CD4-positive, alpha-beta T cell treated with Interleukin-4 for 4 hours (primary cell): ENCODE measurements around the gene RHBDL1.

ENCODE experiments used
- DNase-seq: peaks from one replicate; pipeline ENCODE4 v3.0.0-alpha.2; 2020

RHBDL1 gene

GRCh38 chr16:674968-675883, at the start of gene RHBDL1:
Gene RHBDL1, plus strand, starts transcription at chr16:675671. Its CDS starts 120 bp downstream, at chr16:675791.
- no peak for DNase-seq

GRCh38 chr16:625977-626765, 49.3 kb upstream of the RHBDL1 start:
- DNase-seq = no peak

- no peak for DNase-seq
Measured at GRCh38 chr16:626787-627453, 48.6 kb upstream of the RHBDL1 start.

GRCh38 chr16:627454-628239, 47.8 kb upstream of the RHBDL1 start:
- DNase-seq = no peak

- no peak for DNase-seq
Measured at GRCh38 chr16:628321-629061, 47.0 kb upstream of the RHBDL1 start.

- DNase-seq = no peak
Measured at GRCh38 chr16:629185-629832, 46.2 kb upstream of the RHBDL1 start.

- no peak for DNase-seq
Measured at GRCh38 chr16:629833-630248, 45.6 kb upstream of the RHBDL1 start.

GRCh38 chr16:630249-630814, 45.1 kb upstream of the RHBDL1 start:
- no peak for DNase-seq

- no peak for DNase-seq
Measured at GRCh38 chr16:630815-631405, 44.6 kb upstream of the RHBDL1 start, which contains the start of gene WFIKKN1. Gene WFIKKN1, plus strand, starts transcription at chr16:630985. Its CDS starts 269 bp downstream, at chr16:631254.

GRCh38 chr16:631808-632358, 43.6 kb upstream of the RHBDL1 start:
- no peak for DNase-seq

- no peak for DNase-seq
Measured at GRCh38 chr16:632486-633335, 42.8 kb upstream of the RHBDL1 start.

GRCh38 chr16:633336-634050, 42.0 kb upstream of the RHBDL1 start:
- no peak for DNase-seq

- DNase-seq = no peak
Measured at GRCh38 chr16:634051-634670, 41.3 kb upstream of the RHBDL1 start.

GRCh38 chr16:634996-635395, 40.5 kb upstream of the RHBDL1 start:
- DNase-seq = no peak

GRCh38 chr16:635573-636205, 39.8 kb upstream of the RHBDL1 start:
- no peak for DNase-seq

- DNase-seq = peak; percentile 94
Measured at GRCh38 chr16:636206-637080, 39.0 kb upstream of the RHBDL1 start, which contains the start of gene METTL26. Gene METTL26, minus strand, starts transcription at chr16:636305. Its CDS starts 15 bp downstream, at chr16:636290.
